Lung (tissue), 12 donors: ENCODE data around the gene GRIN2A. TPM values are rescaled to one million over a fixed set of nuclear protein-coding genes. Genes with fewer than 3 reads are reported as not detected.

Source experiments
- ATAC-seq: fragments of 200-7000 bp; cut with Tn5 transposase; one replicate; pipeline ENCODE4 v1.9.1; 2020; ENCODE audit warnings: moderate number of reproducible peaks; ENCODE audit not compliant: insufficient read depth, low FRiP score
- DNase-seq, 3 donors: peaks; one replicate each; pipeline ENCODE4 v3.0.0-alpha.2; 2013 to 2017
- H3K27ac ChIP-seq, 2 donors: one replicate each; pipeline ENCODE4 v1.5.1; 2013; ENCODE audit warnings: mild to moderate bottlenecking in 2 of 2, moderate library complexity in 2 of 2, control low read depth in 1 of 2, inconsistent platforms in 1 of 2, low read depth in 1 of 2, low read length in 1 of 2
- H3K27me3 ChIP-seq, 3 donors: one replicate each; pipeline ENCODE4 v1.5.1; 2013; ENCODE audit warnings: low read length in 2 of 3; ENCODE audit not compliant: control insufficient read depth in 3 of 3, insufficient read depth in 3 of 3
- H3K36me3 ChIP-seq, 4 donors: one replicate each; pipeline ENCODE4 v1.5.1; 2013; ENCODE audit warnings: low read length in 4 of 4, mild to moderate bottlenecking in 1 of 4, moderate library complexity in 1 of 4; ENCODE audit not compliant: control insufficient read depth in 4 of 4, insufficient read depth in 4 of 4
- H3K4me1 ChIP-seq, 5 donors: one replicate each; pipeline ENCODE4 v1.5.1; 2013; ENCODE audit warnings: low read length in 5 of 5, mild to moderate bottlenecking in 2 of 5, moderate library complexity in 1 of 5; ENCODE audit not compliant: control insufficient read depth in 5 of 5, insufficient read depth in 5 of 5
- H3K4me3 ChIP-seq: one replicate; pipeline ENCODE4 v1.5.1; 2013; ENCODE audit warnings: mild to moderate bottlenecking, control low read depth, moderate library complexity
- H3K9ac ChIP-seq, 2 donors: one replicate each; pipeline ENCODE4 v1.5.1; 2013; ENCODE audit warnings: low read length in 2 of 2, control low read depth in 1 of 2; ENCODE audit not compliant: insufficient read depth in 1 of 2
- H3K9me3 ChIP-seq, 4 donors: one replicate each; pipeline ENCODE4 v1.5.1; 2013; ENCODE audit warnings: low read length in 3 of 4, mild to moderate bottlenecking in 1 of 4, moderate library complexity in 1 of 4; ENCODE audit not compliant: control insufficient read depth in 4 of 4, insufficient read depth in 3 of 4
- WGBS, 2 donors: extraction: QIAGEN DNeasy Blood & Tissue Kit; methylation state at CpG; one replicate each; pipeline ENCODE4 v1.1.7; 2013; 5-methylcytosine and 5-hydroxymethylcytosine counted together
- polyA plus RNA-seq, 2 donors: library from polyadenylated mRNA; stranded (reverse); fragments of 200-250 nt; gene quantifications; one replicate each; pipeline ENCODE4 v1.2.1, GENCODE V29; 2013
- total RNA-seq, 2 donors: library from RNA; depleted of rRNA in 1 of 2; stranded (reverse); fragments of >200 nt in 1 of 2; gene quantifications; one replicate each; pipeline ENCODE4 v1.2.1, GENCODE V29; 2014 to 2021
- TF ChIP-seq, protein P1 (sequence below): IDR thresholded peaks from 2 replicates; pipeline ENCODE4 v1.5.1; 2012; ENCODE audit warnings: mild to moderate bottlenecking; ENCODE audit errors: control extremely low read depth, extremely low read depth
- donor health status: control.
- donor health status: control.
- donor health status: Bipolar disorder and iron deficiency.
- donor health status: healthy.
- donor health status: DM: yes; HTN: yes; CAD: no.

GRIN2A gene
- total and polyA plus RNA-seq, 4 donors = 0.02 to 0.37 (median 0.10) TPM

DNA sequence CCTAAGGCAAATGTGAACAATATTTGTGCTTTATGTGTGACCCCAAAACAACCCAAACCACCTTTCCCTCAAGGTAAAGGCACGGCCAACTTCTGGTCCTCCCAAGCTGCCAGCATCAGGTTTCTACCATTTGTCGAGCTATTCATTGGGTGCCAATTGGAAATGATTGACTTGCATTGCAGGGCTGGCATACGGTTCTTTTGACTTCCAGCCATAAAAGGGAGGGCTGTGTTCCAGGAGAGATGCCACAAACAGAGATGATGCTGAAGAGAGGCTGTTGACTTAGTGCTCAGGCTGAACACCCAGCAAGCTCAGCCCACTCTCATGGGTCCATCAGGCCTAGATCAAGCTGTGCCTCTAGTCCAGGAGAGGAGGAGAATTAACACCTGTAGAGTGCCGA is 252.4 kb downstream of the GRIN2A start:
- Histone ChIP-seq H3K9ac (no peak overlapping the region), H3K36me3 (no peaks in the 10 kb centered on the region), H3K4me3 (no peak overlapping the region), H3K27ac (no peak overlapping the region), H3K9me3 (peaks cover 0 to 2% (median 0%) of the 10 kb centered on the region in 4 donors), H3K4me1 (no peaks in the 10 kb centered on the region), H3K27me3 (no peaks in the 10 kb centered on the region)
- no peak for DNase-seq
- TF ChIP-seq, protein P1, sequence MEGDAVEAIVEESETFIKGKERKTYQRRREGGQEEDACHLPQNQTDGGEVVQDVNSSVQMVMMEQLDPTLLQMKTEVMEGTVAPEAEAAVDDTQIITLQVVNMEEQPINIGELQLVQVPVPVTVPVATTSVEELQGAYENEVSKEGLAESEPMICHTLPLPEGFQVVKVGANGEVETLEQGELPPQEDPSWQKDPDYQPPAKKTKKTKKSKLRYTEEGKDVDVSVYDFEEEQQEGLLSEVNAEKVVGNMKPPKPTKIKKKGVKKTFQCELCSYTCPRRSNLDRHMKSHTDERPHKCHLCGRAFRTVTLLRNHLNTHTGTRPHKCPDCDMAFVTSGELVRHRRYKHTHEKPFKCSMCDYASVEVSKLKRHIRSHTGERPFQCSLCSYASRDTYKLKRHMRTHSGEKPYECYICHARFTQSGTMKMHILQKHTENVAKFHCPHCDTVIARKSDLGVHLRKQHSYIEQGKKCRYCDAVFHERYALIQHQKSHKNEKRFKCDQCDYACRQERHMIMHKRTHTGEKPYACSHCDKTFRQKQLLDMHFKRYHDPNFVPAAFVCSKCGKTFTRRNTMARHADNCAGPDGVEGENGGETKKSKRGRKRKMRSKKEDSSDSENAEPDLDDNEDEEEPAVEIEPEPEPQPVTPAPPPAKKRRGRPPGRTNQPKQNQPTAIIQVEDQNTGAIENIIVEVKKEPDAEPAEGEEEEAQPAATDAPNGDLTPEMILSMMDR = no peak
- 80 to 82% methylated on average over 4 of the region's 4 CpGs for WGBS, 2 donors
- ATAC-seq = no peak

DNA sequence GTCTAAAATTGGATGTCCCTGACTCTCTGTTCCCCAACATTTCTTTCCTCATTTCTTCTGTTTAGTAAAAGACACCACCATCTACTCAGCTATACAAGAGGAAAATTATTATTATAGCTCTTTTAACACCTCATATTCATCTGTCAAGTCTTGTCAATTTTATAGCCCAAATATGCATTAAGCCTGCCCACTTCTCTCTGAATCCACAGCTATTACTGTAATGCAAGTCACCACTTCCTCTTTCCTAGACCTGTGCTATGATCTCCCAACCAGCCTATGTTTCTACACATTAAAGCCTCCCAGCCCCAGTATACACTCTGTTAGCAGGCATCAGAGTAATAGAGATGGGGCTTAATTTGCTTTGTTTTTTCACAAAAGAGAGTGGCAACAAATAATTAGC is 252.9 kb downstream of the GRIN2A start:
- peaks cover 0 to 2% (median 0%) of the 10 kb centered on the region in 4 donors for H3K9me3 ChIP-seq
- no peak for ATAC-seq
- TF ChIP-seq, protein P1 = no peak

DNA sequence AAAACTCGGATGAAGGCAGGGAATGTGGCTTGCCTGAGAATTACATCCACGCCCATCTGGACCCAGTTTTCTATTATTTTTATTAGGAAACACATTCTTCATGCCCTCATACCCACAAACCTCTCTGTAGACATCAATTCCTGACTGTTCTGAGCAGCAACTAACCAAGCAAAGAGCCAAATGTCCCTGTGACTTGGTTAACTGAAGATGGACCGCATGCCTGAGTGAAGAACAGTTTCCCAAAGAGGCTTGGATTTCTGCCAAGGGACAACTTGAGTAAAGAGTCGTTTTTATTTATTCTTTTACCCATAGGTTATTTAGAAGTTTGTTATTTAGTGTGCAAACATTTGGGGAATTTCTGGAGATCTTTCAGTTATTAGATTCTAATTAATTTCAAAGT is 259.8 kb downstream of the GRIN2A start:
- ATAC-seq (no peak), DNase-seq (peak in 1 of 3 donors; percentile 3)
- TF ChIP-seq, protein P1 = no peak
- H3K9me3 ChIP-seq = no peaks in the 10 kb centered on the region
- H3K4me1 ChIP-seq = no peaks in the 10 kb centered on the region
- H3K4me3 ChIP-seq = no peak overlapping the region
- 53 to 70% methylated on average over 4 of the region's 4 CpGs for WGBS, 2 donors
- no peak overlapping the region for H3K9ac ChIP-seq
- no peak overlapping the region for H3K27ac ChIP-seq
- H3K36me3 ChIP-seq = no peaks in the 10 kb centered on the region
- H3K27me3 ChIP-seq = no peaks in the 10 kb centered on the region

More for the DNA sequence above, 252.9 kb downstream of the GRIN2A start:
- Histone ChIP-seq H3K9ac (no peak overlapping the region), H3K4me1 (no peaks in the 10 kb centered on the region), H3K27me3 (no peaks in the 10 kb centered on the region), H3K4me3 (no peak overlapping the region), H3K36me3 (no peaks in the 10 kb centered on the region), H3K27ac (no peak overlapping the region)
- DNase-seq = no peak

DNA sequence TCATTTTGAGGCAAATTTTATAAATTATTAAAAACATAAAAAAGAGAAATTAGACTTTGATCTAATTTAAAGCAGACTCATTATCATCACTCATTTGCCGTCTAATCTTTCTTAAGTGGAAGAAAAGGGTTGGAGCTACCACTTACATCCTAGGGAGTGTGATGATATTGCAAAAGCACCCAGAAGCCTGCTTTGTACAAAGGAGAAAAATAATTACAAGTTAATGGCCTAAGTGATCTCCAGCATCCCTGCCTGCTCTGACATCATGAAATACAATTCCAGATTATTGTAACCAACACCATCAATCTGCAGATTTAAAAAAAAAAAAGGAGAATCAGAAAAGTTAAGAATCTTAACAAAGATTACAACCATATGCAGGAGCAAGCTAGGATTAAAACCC is 260.2 kb downstream of the GRIN2A start:
- Histone ChIP-seq H3K9ac (no peak overlapping the region), H3K9me3 (no peaks in the 10 kb centered on the region), H3K36me3 (no peaks in the 10 kb centered on the region), H3K27me3 (no peaks in the 10 kb centered on the region), H3K4me3 (no peak overlapping the region), H3K27ac (no peak overlapping the region), H3K4me1 (no peaks in the 10 kb centered on the region)
- DNase-seq (no peak), ATAC-seq (no peak)
- TF ChIP-seq, protein P1 = no peak
- WGBS, 2 donors = 87 to 88% methylated on average over 1 of the region's 1 CpG
